CD1c-positive myeloid dendritic cell (primary cell): ENCODE data around the gene MYO5A.
"Not testable (repeated sequence)": the region's sequence is repeated elsewhere in the genome, so short reads cannot be mapped to it uniquely, and the experiment has no call there.

Experiments
- DNase-seq: peaks from one replicate; pipeline ENCODE4 v3.0.0-alpha.2; 2016; ENCODE audit errors: extremely low spot score

MYO5A gene

GRCh38 chr15:52528564-52529340, at the start of gene MYO5A:
TSS of gene MYO5A (minus strand) at chr15:52528880. CDS start at chr15:52528806, 74 bp downstream.
- DNase-seq = peak; percentile 82

GRCh38 chr15:52576692-52577091, 48.0 kb upstream of the MYO5A start:
- no peak for DNase-seq

- DNase-seq = not testable (repeated sequence)
Observed at GRCh38 chr15:52575573-52575972, 46.9 kb upstream of the MYO5A start.

GRCh38 chr15:52575072-52575471, 46.4 kb upstream of the MYO5A start:
- DNase-seq = no peak

- DNase-seq = not testable (repeated sequence)
Observed at GRCh38 chr15:52574623-52575022, 45.9 kb upstream of the MYO5A start.

GRCh38 chr15:52568601-52569585, 40.2 kb upstream of the MYO5A start, which contains the start of gene ARPP19:
TSS of gene ARPP19 (minus strand) at chr15:52569030. CDS start at chr15:52568892, 138 bp downstream.
- peak; percentile 84 for DNase-seq

- no peak for DNase-seq
Observed at GRCh38 chr15:52567871-52568600, 39.4 kb upstream of the MYO5A start.

- no peak for DNase-seq
Observed at GRCh38 chr15:52566889-52567288, 38.2 kb upstream of the MYO5A start.

GRCh38 chr15:52565417-52566358, 37.0 kb upstream of the MYO5A start:
- peak; percentile 77 for DNase-seq

GRCh38 chr15:52563501-52564060, 34.9 kb upstream of the MYO5A start:
- no peak for DNase-seq

- DNase-seq = no peak
Observed at GRCh38 chr15:52559575-52559974, 30.9 kb upstream of the MYO5A start.

GRCh38 chr15:52559022-52559421, 30.3 kb upstream of the MYO5A start:
- DNase-seq = no peak

- DNase-seq = peak; percentile 16
Observed at GRCh38 chr15:52558196-52558595, 29.5 kb upstream of the MYO5A start.

GRCh38 chr15:52557274-52557641, 28.6 kb upstream of the MYO5A start:
- no peak for DNase-seq

GRCh38 chr15:52556524-52557273, 28.0 kb upstream of the MYO5A start:
- peak; percentile 17 for DNase-seq

GRCh38 chr15:52552303-52552702, 23.6 kb upstream of the MYO5A start:
- no peak for DNase-seq

GRCh38 chr15:52551762-52552161, 23.1 kb upstream of the MYO5A start:
- DNase-seq = peak; percentile 77

GRCh38 chr15:52551186-52551585, 22.5 kb upstream of the MYO5A start:
- not testable (repeated sequence) for DNase-seq

- no peak for DNase-seq
Observed at GRCh38 chr15:52546031-52546751, 17.5 kb upstream of the MYO5A start.
